GM23338 (cell line): ENCODE results near the gene RFX7. TPM values are rescaled to one million over a fixed set of nuclear protein-coding genes. Genes with fewer than 3 reads are reported as not detected.

ENCODE experiments used
- ATAC-seq: fragments of 200-7000 bp; cut with Tn5 transposase; 3 replicates; pipeline ENCODE4 v1.9.1; 2020
- DNase-seq: peaks from one replicate; pipeline ENCODE4 v3.0.0-alpha.2; 2015; ENCODE audit warnings: low spot score
- H2AFZ ChIP-seq: fragments of 200-600 bp; sonication (generic); 2 replicates; pipeline ENCODE4 v1.8.0; 2016; ENCODE audit warnings: antibody characterized with exemption, mild to moderate bottlenecking, moderate library complexity
- H3F3A ChIP-seq: fragments of 200-600 bp; sonication (generic); replicated peaks from 2 replicates; pipeline ENCODE4 v1.8.0; 2017; ENCODE audit warnings: antibody characterized with exemption, mixed run types, low read depth
- H3K27ac ChIP-seq: fragments of 200-600 bp; sonication (generic); 2 replicates; pipeline ENCODE4 v1.6.1; 2016; ENCODE audit warnings: low read depth
- H3K27me3 ChIP-seq: fragments of 200-600 bp; sonication (generic); 2 replicates; pipeline ENCODE4 v1.8.0; 2016; ENCODE audit warnings: mild to moderate bottlenecking, mixed run types, moderate library complexity; ENCODE audit not compliant: insufficient read depth
- H3K36me3 ChIP-seq: fragments of 200-600 bp; sonication (generic); 2 replicates; pipeline ENCODE4 v1.8.0; 2016; ENCODE audit warnings: mild to moderate bottlenecking; ENCODE audit not compliant: insufficient read depth
- H3K4me1 ChIP-seq: fragments of 200-600 bp; sonication (generic); 2 replicates; pipeline ENCODE4 v1.8.0; 2016; ENCODE audit warnings: mild to moderate bottlenecking, moderate library complexity; ENCODE audit not compliant: insufficient read depth
- H3K4me2 ChIP-seq: fragments of 200-600 bp; sonication (generic); 2 replicates; pipeline ENCODE4 v1.7.1; 2017; ENCODE audit warnings: mixed run types
- H3K4me3 ChIP-seq: fragments of 200-600 bp; sonication (generic); 2 replicates; pipeline ENCODE4 v1.6.1; 2016; ENCODE audit warnings: mixed run types
- H3K79me2 ChIP-seq: fragments of 200-600 bp; sonication (generic); replicated peaks from 2 replicates; pipeline ENCODE4 v1.8.0; 2017; ENCODE audit warnings: mild to moderate bottlenecking; ENCODE audit not compliant: insufficient read depth
- H3K9me2 ChIP-seq: fragments of 200-600 bp; sonication (generic); 2 replicates; pipeline ENCODE4 v1.8.0; 2017; ENCODE audit not compliant: insufficient read depth
- H4K20me1 ChIP-seq: fragments of 200-600 bp; sonication (generic); replicated peaks from 2 replicates; pipeline ENCODE4 v1.8.0; 2017; ENCODE audit warnings: mild to moderate bottlenecking; ENCODE audit not compliant: insufficient read depth
- H3K27ac Mint-ChIP-seq: 2 replicates; pipeline ENCODE4 v1.8.0; 2020; ENCODE audit warnings: inconsistent platforms, mild to moderate bottlenecking, moderate library complexity, mixed read lengths
- H3K27me3 Mint-ChIP-seq: 3 replicates; pipeline ENCODE4 v1.8.0; 2022; ENCODE audit warnings: low read depth, mild to moderate bottlenecking, moderate library complexity, mixed read lengths, inconsistent platforms; ENCODE audit not compliant: insufficient read depth, poor library complexity
- H3K36me3 Mint-ChIP-seq: 3 replicates; pipeline ENCODE4 v1.8.0; 2021; ENCODE audit warnings: low read depth, mild to moderate bottlenecking, inconsistent platforms, moderate library complexity, mixed read lengths
- H3K4me1 Mint-ChIP-seq: 3 replicates; pipeline ENCODE4 v1.8.0; 2020; ENCODE audit warnings: mild to moderate bottlenecking, inconsistent platforms, mixed read lengths
- H3K4me3 Mint-ChIP-seq: 3 replicates; pipeline ENCODE4 v1.8.0; 2021; ENCODE audit warnings: moderate library complexity, mild to moderate bottlenecking, inconsistent platforms, mixed read lengths
- H3K9me3 Mint-ChIP-seq: 3 replicates; pipeline ENCODE4 v1.8.0; 2020; ENCODE audit warnings: moderate library complexity, mild to moderate bottlenecking, inconsistent platforms, mixed read lengths
- CREB1 ChIP-seq: fragments of 250-450 bp; sonication (Bioruptor Pico); IDR thresholded peaks from 2 replicates; pipeline ENCODE4 v1.5.0; 2020; ENCODE audit warnings: low read depth, mild to moderate bottlenecking, moderate library complexity
- STAT1 ChIP-seq: IDR thresholded peaks from one replicate; pipeline ENCODE4 v1.6.1; 2016; ENCODE audit warnings: antibody characterized with exemption; ENCODE audit not compliant: unreplicated experiment
- polyA plus RNA-seq: library from polyadenylated mRNA; unstranded; fragments of >200 nt; fragmentation: Nextera tagmentation; extraction: Ambion mirVana; gene quantifications from 2 replicates; pipeline ENCODE4 v1.2.1, GENCODE V29; 2016
- total RNA-seq: library from RNA; depleted of rRNA; stranded (reverse); fragments of >200 nt; shearing (Covaris generic); gene quantifications from 2 replicates; pipeline ENCODE4 v1.2.3, GENCODE V29; 2014
- TF ChIP-seq, protein P1 (sequence below): fragments of 250-450 bp; sonication (Bioruptor Pico); IDR thresholded peaks from 2 replicates; pipeline ENCODE4 v1.5.0; 2020; ENCODE audit warnings: mild to moderate bottlenecking, moderate library complexity

Gene RFX7
- total and polyA plus RNA-seq, 2 experiments from 2014 or later, result 17.6 to 33.6 TPM

DNA sequence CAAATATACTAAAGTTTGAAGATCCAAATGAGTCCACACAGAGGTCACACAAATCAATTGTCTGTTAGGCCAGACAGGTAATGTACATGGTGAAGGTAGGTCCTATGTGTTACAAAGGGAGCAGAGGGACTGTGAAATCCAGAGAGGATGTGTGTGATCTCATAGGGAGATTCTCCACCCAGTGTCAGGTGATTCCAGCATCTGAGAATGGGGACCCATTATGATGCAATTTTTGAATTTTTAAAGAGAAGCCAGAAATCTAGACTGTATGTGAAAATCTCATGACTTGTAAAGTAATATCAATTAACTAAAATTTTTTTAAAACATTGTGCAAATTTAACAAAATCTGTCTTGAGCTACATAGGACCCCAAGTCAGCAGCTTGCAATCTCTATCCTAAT lies 192.0 kb downstream of the RFX7 start:
- Mint-ChIP-seq H3K27me3 (peaks cover 5% of the 10 kb centered on the region), H3K9me3 (no peaks in the 10 kb centered on the region)

DNA sequence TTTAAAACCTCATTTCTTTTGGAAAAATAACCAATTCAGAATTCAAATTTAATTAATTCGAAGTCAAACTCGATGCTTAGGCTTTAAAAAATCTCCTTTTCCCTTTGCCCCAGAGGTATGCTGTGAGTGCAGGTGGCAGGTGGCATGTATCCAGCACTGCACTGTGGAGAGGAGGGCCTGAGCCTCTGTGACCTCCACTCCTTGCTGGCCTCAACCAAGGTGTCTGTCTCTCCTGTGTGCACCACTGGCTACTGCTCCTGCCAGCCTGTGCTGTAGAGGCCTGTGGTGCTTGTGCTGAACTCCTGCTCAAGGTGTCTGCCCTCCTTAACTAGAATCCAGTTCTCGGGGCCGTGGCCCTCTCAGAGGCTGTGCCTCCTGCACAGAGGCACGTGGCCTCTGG lies 194.1 kb downstream of the RFX7 start:
- no peaks in the 10 kb centered on the region for H3F3A ChIP-seq
- no peaks in the 10 kb centered on the region for H3K9me3 Mint-ChIP-seq
- H3K36me3 Mint-ChIP-seq, result no peaks in the 10 kb centered on the region
- H3K4me1 ChIP-seq, result no peaks in the 10 kb centered on the region
- H3K79me2 ChIP-seq, result no peaks in the 10 kb centered on the region
- DNase-seq (no peak), ATAC-seq (no peak)
- H4K20me1 ChIP-seq, result no peaks in the 10 kb centered on the region
- no peak overlapping the region for H3K4me3 Mint-ChIP-seq
- no peak overlapping the region for H3K4me2 ChIP-seq
- H3K27ac Mint-ChIP-seq, result no peak overlapping the region
- no peak overlapping the region for H3K4me3 ChIP-seq
- no peaks in the 10 kb centered on the region; the same call in 2 of the 3 replicates for H3K4me1 Mint-ChIP-seq
- H2AFZ ChIP-seq, result no peak overlapping the region
- H3K27me3 Mint-ChIP-seq, result peaks cover 5% of the 10 kb centered on the region
- H3K27me3 ChIP-seq, result no peaks in the 10 kb centered on the region
- H3K27ac ChIP-seq, result no peak overlapping the region
- no peaks in the 10 kb centered on the region; the same call in 1 of the 2 replicates for H3K9me2 ChIP-seq
- no peaks in the 10 kb centered on the region for H3K36me3 ChIP-seq
- TF ChIP-seq CREB1 (CRISPR knock-in tag) (no peak), STAT1 (no peak)

More for the DNA sequence above, 192.0 kb downstream of the RFX7 start:
- ATAC-seq (no peak), DNase-seq (no peak)
- Mint-ChIP-seq H3K4me3 (no peak overlapping the region), H3K36me3 (no peaks in the 10 kb centered on the region), H3K27ac (no peak overlapping the region), H3K4me1 (no peaks in the 10 kb centered on the region; the same call in 2 of the 3 replicates)
- TF ChIP-seq, protein P1, sequence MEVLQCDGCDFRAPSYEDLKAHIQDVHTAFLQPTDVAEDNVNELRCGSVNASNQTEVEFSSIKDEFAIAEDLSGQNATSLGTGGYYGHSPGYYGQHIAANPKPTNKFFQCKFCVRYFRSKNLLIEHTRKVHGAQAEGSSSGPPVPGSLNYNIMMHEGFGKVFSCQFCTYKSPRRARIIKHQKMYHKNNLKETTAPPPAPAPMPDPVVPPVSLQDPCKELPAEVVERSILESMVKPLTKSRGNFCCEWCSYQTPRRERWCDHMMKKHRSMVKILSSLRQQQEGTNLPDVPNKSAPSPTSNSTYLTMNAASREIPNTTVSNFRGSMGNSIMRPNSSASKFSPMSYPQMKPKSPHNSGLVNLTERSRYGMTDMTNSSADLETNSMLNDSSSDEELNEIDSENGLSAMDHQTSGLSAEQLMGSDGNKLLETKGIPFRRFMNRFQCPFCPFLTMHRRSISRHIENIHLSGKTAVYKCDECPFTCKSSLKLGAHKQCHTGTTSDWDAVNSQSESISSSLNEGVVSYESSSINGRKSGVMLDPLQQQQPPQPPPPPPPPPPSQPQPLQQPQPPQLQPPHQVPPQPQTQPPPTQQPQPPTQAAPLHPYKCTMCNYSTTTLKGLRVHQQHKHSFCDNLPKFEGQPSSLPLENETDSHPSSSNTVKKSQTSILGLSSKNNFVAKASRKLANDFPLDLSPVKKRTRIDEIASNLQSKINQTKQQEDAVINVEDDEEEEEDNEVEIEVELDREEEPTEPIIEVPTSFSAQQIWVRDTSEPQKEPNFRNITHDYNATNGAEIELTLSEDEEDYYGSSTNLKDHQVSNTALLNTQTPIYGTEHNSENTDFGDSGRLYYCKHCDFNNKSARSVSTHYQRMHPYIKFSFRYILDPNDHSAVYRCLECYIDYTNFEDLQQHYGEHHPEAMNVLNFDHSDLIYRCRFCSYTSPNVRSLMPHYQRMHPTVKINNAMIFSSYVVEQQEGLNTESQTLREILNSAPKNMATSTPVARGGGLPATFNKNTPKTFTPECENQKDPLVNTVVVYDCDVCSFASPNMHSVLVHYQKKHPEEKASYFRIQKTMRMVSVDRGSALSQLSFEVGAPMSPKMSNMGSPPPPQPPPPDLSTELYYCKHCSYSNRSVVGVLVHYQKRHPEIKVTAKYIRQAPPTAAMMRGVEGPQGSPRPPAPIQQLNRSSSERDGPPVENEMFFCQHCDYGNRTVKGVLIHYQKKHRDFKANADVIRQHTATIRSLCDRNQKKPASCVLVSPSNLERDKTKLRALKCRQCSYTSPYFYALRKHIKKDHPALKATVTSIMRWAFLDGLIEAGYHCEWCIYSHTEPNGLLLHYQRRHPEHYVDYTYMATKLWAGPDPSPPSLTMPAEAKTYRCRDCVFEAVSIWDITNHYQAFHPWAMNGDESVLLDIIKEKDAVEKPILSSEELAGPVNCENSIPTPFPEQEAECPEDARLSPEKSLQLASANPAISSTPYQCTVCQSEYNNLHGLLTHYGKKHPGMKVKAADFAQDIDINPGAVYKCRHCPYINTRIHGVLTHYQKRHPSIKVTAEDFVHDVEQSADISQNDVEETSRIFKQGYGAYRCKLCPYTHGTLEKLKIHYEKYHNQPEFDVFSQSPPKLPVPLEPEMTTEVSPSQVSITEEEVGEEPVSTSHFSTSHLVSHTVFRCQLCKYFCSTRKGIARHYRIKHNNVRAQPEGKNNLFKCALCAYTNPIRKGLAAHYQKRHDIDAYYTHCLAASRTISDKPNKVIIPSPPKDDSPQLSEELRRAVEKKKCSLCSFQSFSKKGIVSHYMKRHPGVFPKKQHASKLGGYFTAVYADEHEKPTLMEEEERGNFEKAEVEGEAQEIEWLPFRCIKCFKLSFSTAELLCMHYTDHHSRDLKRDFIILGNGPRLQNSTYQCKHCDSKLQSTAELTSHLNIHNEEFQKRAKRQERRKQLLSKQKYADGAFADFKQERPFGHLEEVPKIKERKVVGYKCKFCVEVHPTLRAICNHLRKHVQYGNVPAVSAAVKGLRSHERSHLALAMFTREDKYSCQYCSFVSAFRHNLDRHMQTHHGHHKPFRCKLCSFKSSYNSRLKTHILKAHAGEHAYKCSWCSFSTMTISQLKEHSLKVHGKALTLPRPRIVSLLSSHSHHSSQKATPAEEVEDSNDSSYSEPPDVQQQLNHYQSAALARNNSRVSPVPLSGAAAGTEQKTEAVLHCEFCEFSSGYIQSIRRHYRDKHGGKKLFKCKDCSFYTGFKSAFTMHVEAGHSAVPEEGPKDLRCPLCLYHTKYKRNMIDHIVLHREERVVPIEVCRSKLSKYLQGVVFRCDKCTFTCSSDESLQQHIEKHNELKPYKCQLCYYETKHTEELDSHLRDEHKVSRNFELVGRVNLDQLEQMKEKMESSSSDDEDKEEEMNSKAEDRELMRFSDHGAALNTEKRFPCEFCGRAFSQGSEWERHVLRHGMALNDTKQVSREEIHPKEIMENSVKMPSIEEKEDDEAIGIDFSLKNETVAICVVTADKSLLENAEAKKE, result no peak
- no peak overlapping the region for H3K4me3 ChIP-seq
- no peak overlapping the region for H2AFZ ChIP-seq
- no peak overlapping the region for H3K4me2 ChIP-seq
- no peaks in the 10 kb centered on the region for H4K20me1 ChIP-seq
- no peaks in the 10 kb centered on the region for H3K27me3 ChIP-seq
- no peaks in the 10 kb centered on the region for H3K9me2 ChIP-seq
- no peaks in the 10 kb centered on the region for H3K79me2 ChIP-seq
- H3K27ac ChIP-seq, result no peak overlapping the region
- no peaks in the 10 kb centered on the region for H3K4me1 ChIP-seq
- no peaks in the 10 kb centered on the region for H3F3A ChIP-seq
- H3K36me3 ChIP-seq, result no peaks in the 10 kb centered on the region
